DMS79 treated with DMSO at 0.1 percent for 48 hours (cell line): ENCODE measurements around the gene MRPL48.
A peak's percentile ranks its signal among the peaks of the same experiment; 100 is the strongest.
"Not testable (repeated sequence)": the region's sequence is repeated elsewhere in the genome, so short reads cannot be mapped to it uniquely, and the experiment has no call there.

Experiments used
- DNase-seq: peaks from one replicate; lab custom pipeline; 2025; lab: John Stamatoyannopoulos, UW

The MRPL48 gene

GRCh38 chr11:73787643-73788558, at the start of gene MRPL48:
MRPL48 (plus strand) TSS chr11:73787874; CDS start chr11:73787972, 98 bp downstream.
- peak; percentile 99 for DNase-seq

DNA sequence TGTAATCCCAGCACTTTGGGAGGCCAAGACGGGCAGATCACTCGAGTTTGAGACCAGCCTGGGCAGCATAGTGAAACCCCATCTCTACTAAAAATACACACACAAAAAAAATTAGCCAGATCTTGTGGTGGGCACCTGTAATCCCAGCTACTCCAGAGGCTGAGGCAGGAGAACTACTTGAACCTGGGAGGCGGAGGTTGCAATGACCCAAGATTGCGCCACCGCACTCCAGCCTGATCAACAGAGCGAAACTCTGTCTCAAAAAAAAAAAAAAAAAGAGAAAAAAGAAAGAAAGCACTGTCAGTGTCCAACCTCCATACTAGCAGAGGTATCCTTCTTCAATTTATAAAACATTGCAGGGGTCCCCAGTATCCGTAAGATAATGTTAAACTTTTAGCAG, 44.6 kb upstream of the MRPL48 start:
- DNase-seq: no peak

GRCh38 chr11:73746701-73747100, 41.0 kb upstream of the MRPL48 start:
- DNase-seq: no peak

DNA sequence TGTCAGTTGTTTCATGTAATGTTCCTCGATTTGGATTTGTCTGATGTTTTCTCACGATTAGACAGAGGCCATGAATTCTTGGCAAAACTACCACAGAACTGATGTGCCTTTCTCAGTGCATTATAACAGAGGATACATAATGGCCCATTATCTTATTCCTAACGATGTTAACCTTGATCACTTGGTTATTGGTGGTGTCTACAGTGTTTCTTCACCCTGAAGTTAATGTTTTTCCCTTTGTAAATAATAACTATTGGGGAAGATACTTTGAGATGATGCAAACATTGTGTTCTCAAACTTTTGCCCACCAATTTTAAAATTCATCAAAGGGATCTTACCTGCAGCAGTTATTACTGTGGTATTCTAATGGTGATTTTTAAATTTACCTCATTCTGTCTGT, 39.9 kb upstream of the MRPL48 start:
- DNase-seq: no peak

GRCh38 chr11:73748300-73748699, 39.4 kb upstream of the MRPL48 start:
- no peak for DNase-seq

DNA sequence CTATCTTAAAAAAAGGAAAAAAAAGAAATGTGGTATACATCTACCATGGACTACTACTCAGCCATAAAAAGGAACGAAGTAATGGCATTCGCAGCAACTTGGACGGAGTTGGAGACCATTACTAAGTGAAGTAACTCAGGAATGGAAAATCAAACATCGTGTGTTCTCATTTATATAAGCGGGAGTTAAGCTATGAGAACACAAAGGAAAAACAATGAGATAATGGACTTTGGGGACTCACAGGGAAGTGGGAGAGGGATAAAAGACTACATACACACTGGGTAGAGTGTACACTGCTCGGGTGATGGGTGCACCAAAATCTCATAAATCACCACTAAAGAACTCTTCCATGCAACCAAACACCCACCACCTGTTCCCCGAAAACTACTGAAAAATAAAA, 38.6 kb upstream of the MRPL48 start:
- DNase-seq: no peak

DNA sequence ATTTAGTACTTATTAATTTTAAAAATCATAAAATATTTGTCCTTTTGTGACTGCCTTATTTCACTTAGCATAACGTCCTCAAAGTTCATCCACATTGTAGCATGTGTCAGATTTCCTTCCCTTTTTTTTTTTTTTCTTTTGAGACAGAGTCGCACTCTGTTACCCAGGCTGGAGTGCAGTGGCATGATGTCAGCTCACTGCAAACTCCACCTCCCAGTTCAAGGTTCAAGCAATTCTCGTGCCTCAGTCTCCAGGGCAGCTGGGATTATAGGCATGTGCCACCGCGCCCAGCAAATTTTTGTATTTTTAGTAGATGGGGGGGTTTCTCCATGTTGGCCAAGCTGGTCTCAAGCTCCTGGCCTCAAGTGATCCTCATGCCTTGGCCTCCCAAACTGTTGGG, 37.4 kb upstream of the MRPL48 start:
- DNase-seq: no peak

GRCh38 chr11:73750862-73751261, 36.8 kb upstream of the MRPL48 start:
- not testable (repeated sequence) for DNase-seq

GRCh38 chr11:73752216-73752867, 35.3 kb upstream of the MRPL48 start:
- DNase-seq: peak; percentile 51

- DNase-seq: no peak
Observed at GRCh38 chr11:73752903-73753302, 34.8 kb upstream of the MRPL48 start.

GRCh38 chr11:73753938-73754337, 33.7 kb upstream of the MRPL48 start:
- DNase-seq: no peak

DNA sequence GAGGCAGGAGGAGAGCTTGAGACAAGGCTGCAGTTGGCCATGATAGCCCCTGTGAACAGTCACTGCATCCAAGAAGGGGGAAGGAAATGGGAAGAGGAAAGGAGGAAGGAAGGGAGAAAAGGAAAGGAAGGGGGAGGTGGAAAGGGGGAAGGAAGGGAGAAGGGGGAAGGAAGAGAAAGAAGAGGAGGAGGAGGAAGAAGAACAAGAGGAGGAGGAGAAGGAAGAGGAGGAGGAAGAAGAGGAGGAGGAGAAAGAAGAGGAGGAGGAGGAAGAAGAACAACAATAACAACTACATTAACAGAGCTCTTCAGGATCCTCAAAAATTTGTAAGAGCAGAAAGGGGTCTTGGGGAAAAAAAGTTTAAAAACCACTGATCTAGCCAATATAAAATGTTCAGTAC, 32.0 kb upstream of the MRPL48 start:
- DNase-seq: no peak

GRCh38 chr11:73757598-73757997, 30.1 kb upstream of the MRPL48 start:
- DNase-seq: no peak

- peak; percentile 28 for DNase-seq
Observed at GRCh38 chr11:73758451-73758850, 29.2 kb upstream of the MRPL48 start.

GRCh38 chr11:73759610-73760134, 28.0 kb upstream of the MRPL48 start:
- DNase-seq: peak; percentile 57

GRCh38 chr11:73760135-73760678, 27.5 kb upstream of the MRPL48 start:
- DNase-seq: peak; percentile 57

- DNase-seq: peak; percentile 100
Observed at GRCh38 chr11:73760679-73761402, 26.8 kb upstream of the MRPL48 start, which contains the start of gene RAB6A. RAB6A (minus strand) TSS chr11:73761074; CDS start chr11:73760635, 439 bp downstream.

DNA sequence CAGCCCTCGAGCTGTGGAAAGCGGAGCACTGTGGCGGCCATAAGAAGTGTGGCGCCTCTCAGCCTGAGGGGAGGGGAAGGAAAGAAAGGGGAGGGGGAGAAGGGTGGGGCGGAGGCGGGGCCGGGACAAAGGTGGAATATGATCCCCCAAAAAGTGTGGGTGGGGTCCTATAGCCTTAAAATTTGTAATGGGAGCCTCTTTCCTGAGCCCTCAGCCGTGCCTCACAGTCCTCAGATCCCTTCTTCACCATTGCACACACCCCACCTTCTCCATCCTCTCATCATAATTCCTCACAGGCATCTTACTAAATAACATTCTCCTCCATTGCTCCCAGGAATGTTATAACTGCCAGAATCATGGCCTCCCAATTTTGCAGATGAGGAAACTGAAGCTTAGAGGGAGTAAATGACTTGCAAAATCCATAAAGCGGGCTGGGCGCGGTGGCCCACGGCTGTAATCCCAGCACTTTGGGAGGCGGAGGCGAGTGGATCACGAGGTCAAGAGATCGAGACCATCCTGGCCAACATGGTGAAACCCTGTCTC, 26.2 kb upstream of the MRPL48 start:
- no peak for DNase-seq

GRCh38 chr11:73762732-73763131, 24.9 kb upstream of the MRPL48 start:
- no peak for DNase-seq

DNA sequence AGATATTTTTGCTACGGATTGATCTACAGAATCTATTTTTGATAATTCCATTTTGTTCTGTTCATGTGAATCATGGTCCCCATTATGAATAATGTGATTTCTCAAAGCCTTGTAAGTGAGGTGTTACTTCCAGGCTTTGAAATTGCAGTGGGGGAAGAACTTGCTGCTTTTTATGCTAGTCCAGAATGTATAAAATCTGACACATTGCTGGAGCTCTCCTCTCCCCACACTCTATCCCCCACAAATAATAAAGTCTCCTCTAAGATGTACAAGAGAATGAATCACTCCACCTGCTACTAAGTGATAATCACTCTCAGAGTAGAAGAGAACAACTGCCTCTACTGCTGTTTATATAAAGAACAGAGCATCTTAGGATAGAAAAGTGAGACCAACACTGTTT, 20.9 kb upstream of the MRPL48 start:
- no peak for DNase-seq

DNA sequence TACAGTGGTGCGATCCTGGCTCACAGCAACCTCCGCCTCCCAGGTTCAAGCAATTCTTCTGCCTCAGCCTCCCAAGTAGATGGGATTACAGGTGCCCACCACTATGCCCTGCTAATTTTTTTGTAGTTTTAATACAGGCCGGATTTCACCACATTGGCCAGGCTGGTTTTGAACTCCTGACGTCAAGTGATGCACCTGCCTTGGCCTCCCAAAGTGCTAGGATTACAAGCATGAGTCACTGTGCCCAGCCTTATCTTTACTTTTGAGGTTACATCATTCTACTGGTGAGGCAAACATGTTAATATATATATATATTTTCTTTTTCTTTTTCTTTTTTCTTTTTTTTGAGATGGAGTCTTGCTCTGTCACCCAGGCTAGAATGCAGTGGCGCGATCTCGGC, 16.9 kb upstream of the MRPL48 start:
- DNase-seq: not testable (repeated sequence)
